ENCODE results near the gene ANGEL1.

Gene ANGEL1

DNA sequence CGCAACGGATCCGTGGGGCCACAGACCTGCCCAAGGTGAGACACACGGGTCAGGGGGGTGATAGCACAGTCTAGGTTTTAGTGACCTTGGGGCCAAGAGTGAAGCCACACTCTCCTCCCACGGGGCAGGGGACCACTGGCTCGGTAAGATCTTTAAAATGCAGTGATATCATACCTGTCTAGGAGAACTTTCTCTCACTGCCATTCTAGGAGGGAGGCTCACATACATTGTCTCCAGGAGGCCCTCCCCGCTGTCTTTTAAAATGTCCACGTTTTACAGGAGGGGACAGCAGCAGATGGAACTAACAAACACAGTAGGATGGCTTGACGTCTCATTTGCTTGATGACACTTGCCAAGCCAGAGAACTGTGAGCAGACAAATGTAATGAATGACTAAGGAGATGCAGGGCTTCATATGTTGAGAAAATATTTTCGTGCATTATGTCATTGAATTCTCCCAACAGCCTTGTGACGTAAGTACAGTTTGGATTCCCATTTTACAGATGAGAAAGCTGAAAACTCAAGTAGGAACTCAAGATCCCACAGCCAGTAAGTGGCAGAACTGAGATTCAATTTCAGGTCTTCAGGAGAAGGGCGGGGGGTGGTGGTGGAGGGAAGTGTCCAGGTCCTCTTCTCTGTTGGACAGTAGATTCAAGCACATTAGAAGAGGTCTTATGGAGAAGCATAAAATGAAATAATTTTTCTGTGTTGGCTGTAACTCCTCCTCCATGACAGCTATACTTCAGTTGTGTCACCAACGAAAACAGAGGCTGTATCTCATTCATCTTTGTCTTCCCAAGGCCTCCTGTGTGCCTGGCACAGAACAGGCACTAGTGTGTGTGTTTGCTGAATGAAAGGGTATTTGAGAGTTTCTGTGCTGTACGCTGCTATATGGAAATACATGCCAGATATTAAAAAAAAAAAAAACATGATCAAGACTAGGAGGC lies 49.3 kb downstream of the ANGEL1 start:
- DNase-seq: no peak

DNA sequence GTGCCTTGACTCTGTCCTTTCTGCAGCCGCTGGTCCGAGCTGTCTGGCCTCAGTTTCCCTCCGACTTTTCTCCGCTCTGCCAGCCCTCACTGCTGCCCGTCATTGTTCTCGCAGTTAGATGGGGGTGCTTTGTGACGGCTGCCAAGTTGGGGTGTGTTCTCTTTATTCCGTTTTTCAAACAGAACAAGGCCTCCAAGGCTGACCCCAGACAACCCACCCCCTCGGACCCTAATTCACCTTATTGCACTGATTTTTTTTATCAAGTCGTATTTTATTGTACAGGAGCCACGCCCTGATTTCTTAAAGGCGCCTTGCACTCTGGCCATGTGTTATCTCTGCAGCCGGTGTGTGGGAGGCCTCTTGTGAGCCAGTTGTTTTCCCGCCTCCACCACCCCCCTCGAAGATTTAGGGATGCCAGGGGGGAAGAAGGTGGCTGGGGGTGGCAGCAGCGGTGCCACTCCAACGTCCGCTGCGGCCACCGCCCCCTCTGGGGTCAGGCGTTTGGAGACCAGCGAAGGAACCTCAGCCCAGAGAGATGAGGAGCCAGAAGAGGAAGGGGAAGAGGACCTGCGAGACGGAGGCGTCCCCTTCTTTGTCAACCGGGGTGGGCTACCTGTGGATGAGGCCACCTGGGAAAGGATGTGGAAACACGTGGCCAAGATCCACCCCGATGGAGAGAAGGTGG lies 50.1 kb downstream of the ANGEL1 start:
- DNase-seq: no peak

DNA sequence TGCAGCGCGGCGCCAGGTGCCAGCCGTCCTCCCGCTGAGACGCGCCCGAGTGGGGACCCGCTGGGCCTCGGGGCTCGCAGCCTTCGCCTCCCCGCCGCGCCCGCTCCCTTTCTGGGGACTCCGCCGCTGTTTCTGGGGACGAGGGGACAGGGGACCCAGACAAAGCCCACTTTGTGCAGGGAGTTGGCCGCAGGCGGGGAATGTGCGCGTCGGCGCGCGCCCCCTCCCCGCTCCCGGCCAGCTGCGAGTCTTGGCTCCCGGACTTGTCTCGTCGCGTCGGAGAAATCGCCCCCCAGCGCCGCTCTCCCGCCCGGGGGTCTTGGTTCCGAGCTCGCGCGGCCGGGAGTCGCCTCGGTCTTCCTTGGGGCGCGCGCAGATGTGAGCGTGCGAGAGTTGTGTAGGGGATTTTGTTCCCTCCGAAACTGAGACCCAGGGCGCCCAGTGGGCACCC lies 50.7 kb downstream of the ANGEL1 start:
- DNase-seq: no peak

DNA sequence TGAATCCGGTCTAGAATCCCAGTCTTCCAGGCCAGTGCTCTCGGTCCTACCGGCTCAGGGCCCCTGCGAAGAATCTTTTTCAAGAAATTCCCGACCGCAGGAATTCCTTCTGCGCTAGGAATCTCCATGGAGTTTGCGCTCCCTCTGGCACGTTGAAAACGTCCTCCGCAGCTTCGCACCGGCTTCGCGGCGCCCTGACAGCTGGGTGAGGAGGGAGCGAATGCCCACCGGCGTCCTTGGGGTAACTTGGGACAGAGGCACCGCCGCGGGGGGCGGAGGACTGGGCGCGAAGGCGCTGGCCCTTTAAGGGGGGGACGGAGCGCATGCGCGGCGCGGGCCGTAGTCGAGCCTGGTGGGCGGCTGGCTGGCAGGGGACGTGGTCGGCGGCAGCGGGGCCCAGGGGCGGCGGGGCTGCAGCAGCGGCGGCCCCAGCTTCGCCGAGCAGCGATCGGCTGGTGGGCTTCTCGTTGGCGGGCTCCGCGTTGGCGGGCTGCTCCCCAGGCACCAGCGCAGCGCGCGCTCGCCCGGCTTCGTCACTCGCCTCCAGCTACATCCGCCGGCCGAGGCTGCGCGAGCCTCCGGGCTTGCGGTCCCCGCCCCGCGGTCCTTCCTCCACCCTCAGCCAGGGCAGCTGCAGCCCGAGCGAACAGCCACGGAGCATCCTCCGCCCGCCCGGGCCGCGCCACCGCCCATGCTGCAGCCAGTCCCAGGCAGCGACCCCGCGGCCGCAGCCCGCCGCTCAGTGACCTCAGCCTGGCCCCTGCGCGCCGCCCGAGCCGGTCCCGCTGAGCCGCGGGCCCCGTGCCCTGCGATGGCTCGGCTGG lies 51.3 kb downstream of the ANGEL1 start, which contains the start of gene VASH1:
Gene VASH1 (plus strand): TSS at position 333 of the 824 bp plus-strand sequence. CDS start 1,354 bp downstream, outside the sequence.
- peak; percentile 82 for DNase-seq

DNA sequence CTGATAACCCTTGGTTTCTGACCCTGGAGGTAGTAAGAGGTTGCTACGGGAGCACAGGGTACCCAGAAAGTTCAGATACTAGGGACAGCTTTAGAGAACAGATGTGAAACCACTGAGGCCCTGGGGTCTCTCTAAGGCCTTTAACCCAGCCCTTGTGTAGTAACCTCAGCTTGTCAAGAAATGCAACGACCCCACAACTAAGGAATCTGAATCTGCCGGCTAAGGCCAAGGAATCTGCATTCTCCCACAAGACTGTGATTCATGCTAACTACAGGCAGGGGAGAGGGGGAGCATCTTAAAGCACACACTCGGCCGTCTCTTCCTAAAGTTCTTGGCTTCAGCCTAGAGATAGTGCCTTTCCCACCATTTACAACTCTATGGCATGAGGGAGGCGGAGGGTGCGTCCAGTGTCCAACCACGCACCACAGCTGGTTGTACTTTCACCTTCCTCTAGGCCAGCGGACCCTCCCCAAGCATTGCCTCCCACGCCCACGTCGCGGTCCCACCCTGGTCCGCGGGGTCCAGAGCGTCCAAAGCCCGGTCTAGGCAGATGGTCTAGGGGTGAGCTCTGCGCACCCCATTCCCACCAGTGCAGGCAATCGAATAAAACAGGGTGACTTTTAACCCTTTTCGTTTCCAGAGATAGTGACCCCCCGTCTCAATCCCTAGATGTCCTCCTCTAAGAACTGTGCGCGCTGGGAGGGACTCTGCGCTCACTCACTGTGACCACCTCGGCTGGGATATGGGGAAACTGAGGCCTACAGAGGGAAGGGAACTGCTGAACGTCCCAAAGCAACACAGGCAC lies 52.1 kb downstream of the ANGEL1 start:
- no peak for DNase-seq

DNA sequence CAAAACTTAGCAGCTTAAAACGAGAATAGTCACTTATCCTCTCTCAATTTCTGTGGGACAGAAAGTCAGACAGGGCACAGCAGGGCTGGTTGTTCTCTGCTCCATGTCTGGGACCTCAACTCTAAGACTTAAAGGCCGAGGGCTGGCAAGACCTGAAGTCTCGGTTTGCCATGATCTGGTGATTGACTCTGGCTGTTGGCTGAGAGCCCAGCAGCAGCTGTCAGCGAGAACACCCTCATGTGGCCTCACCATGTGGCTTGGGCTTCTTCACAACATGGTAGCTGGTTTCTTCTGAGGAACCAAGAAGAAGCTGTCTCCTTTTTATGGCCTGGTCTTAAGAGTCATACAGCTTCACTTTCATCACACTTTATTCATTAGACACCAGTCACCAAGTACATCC lies 53.1 kb downstream of the ANGEL1 start:
- no peak for DNase-seq

DNA sequence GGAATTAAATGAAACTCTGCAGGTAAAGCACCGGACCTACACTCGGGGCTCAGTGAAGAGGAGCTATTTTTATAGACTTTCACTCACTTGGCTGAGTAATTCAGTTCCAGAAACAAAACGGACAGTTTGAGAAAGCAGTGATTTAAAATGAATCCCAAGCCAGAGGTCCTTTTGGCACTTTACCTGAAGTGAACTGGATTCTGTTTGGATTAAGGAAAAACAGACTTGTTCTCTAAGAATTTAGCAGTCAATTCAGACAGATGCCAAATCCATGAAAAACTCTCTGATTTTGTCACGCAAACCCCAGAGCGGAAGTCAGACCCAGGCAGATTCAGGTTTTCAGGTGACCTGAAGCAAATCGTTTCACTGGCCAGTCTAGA lies 56.3 kb downstream of the ANGEL1 start:
- no peak for DNase-seq

DNA sequence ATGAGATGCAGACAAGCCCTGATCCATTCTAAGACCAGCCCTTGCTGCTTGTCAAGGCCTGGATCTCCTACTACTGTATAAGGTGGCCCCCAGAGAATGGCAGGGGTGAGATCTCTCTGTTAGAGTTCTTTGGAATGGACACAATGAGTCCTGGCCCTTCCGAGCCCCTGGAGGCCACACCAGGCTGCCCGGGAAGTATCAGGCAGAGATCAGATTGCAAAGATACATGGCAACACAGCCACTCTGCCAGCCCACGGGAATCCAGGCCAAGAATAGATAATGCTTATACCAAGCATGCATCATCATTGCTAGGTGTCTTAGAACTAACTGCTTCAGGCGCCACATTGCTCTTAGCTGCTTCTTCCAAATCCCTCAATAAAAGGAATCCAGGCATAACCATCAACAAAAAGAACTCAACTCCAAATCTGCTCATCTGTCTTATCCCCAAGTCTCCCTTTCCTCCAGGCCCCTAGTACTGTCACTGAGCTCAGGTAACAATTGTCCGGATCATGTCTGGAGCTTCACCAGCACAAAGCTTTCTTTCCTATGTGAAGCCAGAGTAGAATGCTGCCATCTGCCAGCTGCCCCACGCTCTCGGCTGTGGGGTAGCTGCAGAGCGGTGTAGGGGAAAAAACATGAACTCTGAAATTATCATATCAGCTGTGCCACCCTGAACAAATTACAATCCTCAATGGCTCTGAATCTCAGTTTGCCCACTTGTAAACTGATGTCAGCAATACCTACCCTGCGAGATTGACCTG lies 56.9 kb downstream of the ANGEL1 start:
- DNase-seq: no peak

DNA sequence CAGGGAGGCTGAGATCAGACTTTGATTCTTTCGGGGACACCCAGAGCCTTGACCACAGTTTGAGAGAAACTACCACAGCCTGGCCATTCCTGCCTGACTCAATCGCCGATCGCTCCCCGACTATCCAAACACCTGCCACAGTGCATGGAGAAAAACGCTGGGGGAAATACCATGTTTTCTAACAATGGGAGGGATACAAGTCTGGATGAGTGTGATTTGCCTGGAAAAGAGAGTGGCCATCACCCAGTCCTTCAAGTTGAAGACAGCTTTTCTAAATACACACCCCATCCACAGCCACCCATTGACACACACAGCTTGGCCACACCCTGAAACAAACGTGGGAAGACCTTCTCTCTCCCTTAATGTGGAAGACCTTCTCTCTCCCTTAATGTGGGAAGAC lies 58.1 kb downstream of the ANGEL1 start:
- no peak for DNase-seq

DNA sequence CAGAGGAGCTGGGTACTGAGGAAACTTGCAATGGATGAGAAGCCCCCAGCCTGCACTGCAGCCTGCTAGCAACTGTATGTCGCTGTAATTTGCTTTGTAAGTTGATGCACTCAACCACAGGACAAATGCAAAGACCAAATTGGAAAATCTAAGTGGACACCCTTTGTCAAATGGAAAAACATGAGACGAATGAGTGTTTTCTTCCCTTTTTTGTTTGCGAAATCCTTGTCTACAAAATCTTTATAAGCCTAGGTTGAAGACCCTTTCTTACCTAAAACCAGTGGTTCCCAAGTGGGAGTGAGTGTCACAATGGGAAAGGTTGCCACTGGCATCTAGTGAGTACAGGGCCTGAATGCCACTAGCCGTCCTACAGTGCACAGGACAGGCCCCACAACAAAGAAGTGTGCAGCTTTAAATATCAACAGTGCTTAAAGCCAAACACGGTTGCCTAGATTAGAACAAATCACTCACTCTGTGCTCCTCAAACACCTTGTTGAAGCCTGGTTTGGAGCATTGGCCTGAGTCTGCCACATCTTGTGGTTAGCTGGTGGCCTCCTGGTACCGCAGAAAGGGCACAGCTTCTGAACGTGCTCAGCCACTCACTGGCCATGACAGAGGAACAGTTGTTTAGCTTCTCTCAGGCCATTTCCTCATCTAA lies 59.0 kb downstream of the ANGEL1 start:
- DNase-seq: no peak

DNA sequence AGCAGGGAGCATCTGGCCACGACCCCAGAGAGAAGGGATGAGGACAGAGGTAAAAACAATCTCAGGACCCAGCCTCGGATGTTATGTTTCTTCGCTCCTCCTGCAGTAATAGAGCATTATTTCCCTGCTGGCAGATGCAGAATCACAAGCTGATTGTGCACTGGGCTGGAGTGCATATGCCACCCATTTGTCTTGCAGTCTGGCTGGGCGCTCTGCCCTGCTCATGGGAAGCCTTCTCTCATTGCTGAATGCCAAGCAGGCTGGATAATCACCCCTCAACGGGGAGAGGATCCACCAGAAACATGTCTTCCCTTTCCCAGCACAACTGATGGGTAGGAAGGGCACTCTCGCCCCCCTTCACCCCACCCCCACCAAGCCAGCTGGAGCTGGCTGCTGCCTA lies 59.9 kb downstream of the ANGEL1 start:
- no peak for DNase-seq

DNA sequence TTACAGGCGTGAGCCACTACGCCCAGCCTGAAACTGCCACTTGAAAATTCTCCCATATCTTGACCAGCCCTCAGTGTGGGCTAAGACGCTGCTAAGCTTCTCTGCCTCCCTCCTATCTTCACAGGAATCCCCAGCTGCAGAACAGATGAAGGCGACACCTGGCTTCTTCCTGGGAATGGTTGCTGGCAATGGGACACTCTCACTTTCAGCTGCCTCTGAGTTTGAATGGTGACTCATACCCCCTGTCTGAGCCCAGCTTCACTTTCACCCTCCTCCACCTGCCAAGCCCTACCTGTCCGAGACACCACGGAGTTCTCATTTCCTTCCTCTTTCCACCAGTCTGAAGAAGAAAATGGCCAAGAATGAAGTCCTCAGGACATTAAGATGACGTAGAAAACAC lies 69.7 kb downstream of the ANGEL1 start:
- no peak for DNase-seq

DNA sequence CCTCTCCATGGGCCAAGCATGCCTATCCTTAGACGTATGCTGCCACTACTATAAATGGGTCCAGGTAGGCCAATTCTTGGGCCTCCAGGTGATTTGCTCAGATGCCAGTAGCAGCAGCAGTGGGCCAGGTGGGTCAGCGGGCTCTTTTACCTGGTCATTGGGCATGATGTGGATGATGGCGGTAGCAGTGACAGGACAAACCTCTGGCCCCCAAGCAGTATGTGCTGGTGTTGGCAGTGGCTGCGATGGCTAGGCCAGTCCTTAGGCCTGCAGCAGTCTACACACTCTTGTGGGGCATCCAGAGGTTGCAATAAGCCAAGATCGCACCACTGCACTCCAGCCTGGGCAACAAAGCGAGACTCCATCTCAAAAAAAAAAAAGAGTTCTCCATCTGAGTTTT lies 70.5 kb downstream of the ANGEL1 start:
- no peak for DNase-seq

DNA sequence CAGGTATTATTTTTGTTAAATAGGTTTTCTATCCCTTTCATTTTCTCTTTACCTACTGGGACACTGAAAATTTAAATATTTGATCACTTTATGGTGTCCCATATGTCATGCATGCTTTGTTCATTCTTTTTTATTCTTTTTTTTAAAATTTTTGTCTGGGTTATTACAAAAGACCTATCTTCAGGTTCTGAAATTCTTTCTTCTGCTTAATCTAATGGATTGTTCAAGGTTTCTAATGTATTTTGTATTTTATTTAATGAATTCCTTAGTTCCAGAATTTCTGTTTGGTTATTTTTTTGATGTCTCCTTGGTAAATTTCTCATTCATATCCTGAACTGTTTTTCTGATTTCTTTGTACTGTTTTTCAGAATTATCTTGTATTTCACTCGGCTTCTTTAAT lies 71.6 kb downstream of the ANGEL1 start:
- DNase-seq: no peak

Data from activated effector memory CD4-positive, alpha-beta T cell treated with anti-CD3 and anti-CD28 coated beads, Interleukin-2, amount 50 U/mL, for 16 hours (primary cell).